ENCODE results near the gene ATG4A. TPM values are rescaled to one million over a fixed set of nuclear protein-coding genes. Genes with fewer than 3 reads are reported as not detected.

ATG4A gene
- polyA plus RNA-seq, 3 donors: 6.6 to 16.8 (median 16.6) TPM

- Histone ChIP-seq H3K27ac (ENCODE audit: low read depth in 1 of 2, low read length in 2 of 2) (no peak overlapping the region), H3K4me3 (replicated peaks in 1 of 3; ENCODE audit: low read depth in 2 of 3, low read length in 3 of 3) (no peak overlapping the region), H3K79me2 (ENCODE audit: insufficient read depth, low read length) (no peaks in the 10 kb centered on the region), H3K9me3 (replicated peaks in 1 of 2; ENCODE audit: control insufficient read depth in 1 of 2, insufficient read depth in 1 of 2, low read length in 2 of 2) (no peaks in the 10 kb centered on the region), H3K9ac (ENCODE audit: insufficient read depth, low read length, poor library complexity, severe bottlenecking) (no peak overlapping the region), H3K4me2 (replicated peaks; ENCODE audit: extremely low read depth, low read length, poor library complexity, severe bottlenecking) (no peak overlapping the region), H3K36me3 (replicated peaks in 1 of 2; ENCODE audit: control insufficient read depth in 1 of 2, insufficient read depth in 2 of 2, low read length in 2 of 2) (no peaks in the 10 kb centered on the region), H4K20me1 (ENCODE audit: insufficient read depth, low read length) (no peaks in the 10 kb centered on the region), H3K4me1 (ENCODE audit: control insufficient read depth in 1 of 2, insufficient read depth in 2 of 2, low read length in 2 of 2) (no peaks in the 10 kb centered on the region), H2AFZ (ENCODE audit: insufficient read depth, low read depth, low read length, poor library complexity, severe bottlenecking) (no peak overlapping the region), H3K27me3 (ENCODE audit: control insufficient read depth in 2 of 2, insufficient read depth in 2 of 2, low read length in 2 of 2) (peaks cover 0 to 13% of the 10 kb centered on the region in 2 donors)
- Mint-ChIP-seq H3K4me3 (no peak overlapping the region), H3K9me3 (peaks cover 0 to 2% (median 0%) of the 10 kb centered on the region in 7 donors), H3K27me3 (ENCODE audit: low read depth in 3 of 3) (peaks cover 4 to 5% (median 5%) of the 10 kb centered on the region in 3 donors), H3K36me3 (no peaks in the 10 kb centered on the region), H3K4me1 (no peaks in the 10 kb centered on the region), H3K27ac (no peak overlapping the region)
- TF ChIP-seq, protein P1, sequence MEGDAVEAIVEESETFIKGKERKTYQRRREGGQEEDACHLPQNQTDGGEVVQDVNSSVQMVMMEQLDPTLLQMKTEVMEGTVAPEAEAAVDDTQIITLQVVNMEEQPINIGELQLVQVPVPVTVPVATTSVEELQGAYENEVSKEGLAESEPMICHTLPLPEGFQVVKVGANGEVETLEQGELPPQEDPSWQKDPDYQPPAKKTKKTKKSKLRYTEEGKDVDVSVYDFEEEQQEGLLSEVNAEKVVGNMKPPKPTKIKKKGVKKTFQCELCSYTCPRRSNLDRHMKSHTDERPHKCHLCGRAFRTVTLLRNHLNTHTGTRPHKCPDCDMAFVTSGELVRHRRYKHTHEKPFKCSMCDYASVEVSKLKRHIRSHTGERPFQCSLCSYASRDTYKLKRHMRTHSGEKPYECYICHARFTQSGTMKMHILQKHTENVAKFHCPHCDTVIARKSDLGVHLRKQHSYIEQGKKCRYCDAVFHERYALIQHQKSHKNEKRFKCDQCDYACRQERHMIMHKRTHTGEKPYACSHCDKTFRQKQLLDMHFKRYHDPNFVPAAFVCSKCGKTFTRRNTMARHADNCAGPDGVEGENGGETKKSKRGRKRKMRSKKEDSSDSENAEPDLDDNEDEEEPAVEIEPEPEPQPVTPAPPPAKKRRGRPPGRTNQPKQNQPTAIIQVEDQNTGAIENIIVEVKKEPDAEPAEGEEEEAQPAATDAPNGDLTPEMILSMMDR (IDR thresholded peaks at IDR 0.05): no peak
- intact Hi-C loops (cut with micrococcal nuclease): no loop called here
- no CpG with 5 or more reads among the region's 2 CpGs for WGBS (ENCODE audit: insufficient coverage)
- DNase-seq: no peak
These were observed 107.5 kb downstream of the ATG4A start for GRCh38 chrX:108199041-108199440.

- Histone ChIP-seq H3K36me3 (replicated peaks in 1 of 2; ENCODE audit: control insufficient read depth in 1 of 2, insufficient read depth in 2 of 2, low read length in 2 of 2) (no peaks in the 10 kb centered on the region), H3K79me2 (ENCODE audit: insufficient read depth, low read length) (no peaks in the 10 kb centered on the region), H3K4me2 (replicated peaks; ENCODE audit: extremely low read depth, low read length, poor library complexity, severe bottlenecking) (no peak overlapping the region), H3K27ac (ENCODE audit: low read depth in 1 of 2, low read length in 2 of 2) (no peak overlapping the region), H3K9ac (ENCODE audit: insufficient read depth, low read length, poor library complexity, severe bottlenecking) (no peak overlapping the region), H3K4me3 (replicated peaks in 1 of 3; ENCODE audit: low read depth in 2 of 3, low read length in 3 of 3) (no peak overlapping the region), H4K20me1 (ENCODE audit: insufficient read depth, low read length) (no peaks in the 10 kb centered on the region), H2AFZ (ENCODE audit: insufficient read depth, low read depth, low read length, poor library complexity, severe bottlenecking) (no peak overlapping the region), H3K4me1 (ENCODE audit: control insufficient read depth in 1 of 2, insufficient read depth in 2 of 2, low read length in 2 of 2) (no peaks in the 10 kb centered on the region), H3K27me3 (ENCODE audit: control insufficient read depth in 2 of 2, insufficient read depth in 2 of 2, low read length in 2 of 2) (peaks cover 0 to 15% of the 10 kb centered on the region in 2 donors), H3K9me3 (replicated peaks in 1 of 2; ENCODE audit: control insufficient read depth in 1 of 2, insufficient read depth in 1 of 2, low read length in 2 of 2) (no peaks in the 10 kb centered on the region)
- Mint-ChIP-seq H3K4me3 (no peak overlapping the region), H3K27me3 (ENCODE audit: low read depth in 3 of 3) (peaks cover 4 to 7% (median 5%) of the 10 kb centered on the region in 3 donors), H3K4me1 (no peaks in the 10 kb centered on the region), H3K9me3 (peaks cover 0 to 2% (median 0%) of the 10 kb centered on the region in 7 donors), H3K27ac (no peak overlapping the region), H3K36me3 (no peaks in the 10 kb centered on the region)
- intact Hi-C loops (cut with micrococcal nuclease): no loop called here
- TF ChIP-seq, protein P1 (IDR thresholded peaks at IDR 0.05): peak; percentile 36
- DNase-seq: no peak
- WGBS (ENCODE audit: insufficient coverage): 0% methylated on average over 1 of the region's 4 CpGs
These were observed 108.1 kb downstream of the ATG4A start for GRCh38 chrX:108199691-108200090.

All from CD14-positive monocyte (primary cell).